ENCODE results near the gene KANK2. TPM values are rescaled to one million over a fixed set of nuclear protein-coding genes. Genes with fewer than 3 reads are reported as not detected.
A peak's percentile ranks its signal among the peaks of the same experiment; 100 is the strongest.

KANK2 gene
- total and polyA plus RNA-seq, 8 donors: 19.0 to 48.7 (median 28.7) TPM

DNA sequence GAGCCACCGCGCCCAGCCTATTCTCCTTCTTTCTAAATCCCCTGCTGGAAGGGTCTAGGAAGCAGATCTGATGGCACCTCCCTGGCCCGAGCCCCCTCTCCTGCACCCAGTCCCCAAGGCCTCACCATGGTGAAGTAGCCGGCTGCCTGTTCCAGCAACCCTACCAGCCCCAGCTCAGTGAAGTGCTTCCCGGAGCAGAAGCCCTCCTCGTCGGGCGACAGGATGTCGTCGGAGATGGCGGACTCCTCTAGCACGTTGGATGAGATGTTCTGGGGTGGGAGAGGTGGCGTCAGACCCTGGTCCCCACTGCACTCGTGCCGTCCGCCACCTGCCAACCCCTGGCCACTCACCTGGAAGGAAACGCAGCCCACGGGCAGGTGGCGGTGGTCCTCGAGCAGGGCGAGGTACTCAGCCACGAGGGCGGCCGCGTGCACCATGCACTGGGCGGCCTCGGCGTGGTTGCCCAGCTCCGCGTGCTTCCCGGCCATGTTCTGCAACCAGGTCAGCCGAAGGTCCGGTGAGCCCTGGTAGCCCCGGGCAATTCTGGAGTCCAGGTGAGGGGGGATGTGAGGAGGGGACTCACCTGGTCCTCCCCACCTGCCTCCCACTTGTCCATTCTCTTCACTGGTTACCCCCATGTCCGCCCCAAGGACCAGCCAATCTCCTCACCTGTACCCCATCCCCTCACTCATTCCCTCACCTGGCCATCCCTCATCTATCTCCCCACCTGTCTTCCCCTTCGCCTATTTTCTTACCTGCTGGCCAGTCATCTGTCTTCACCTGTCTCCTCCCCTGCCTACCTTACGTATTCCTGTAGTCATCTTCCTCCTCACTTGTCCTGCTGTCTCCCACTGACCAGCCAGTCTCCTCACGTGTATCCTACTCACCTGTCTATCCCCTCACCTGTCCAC is 11.5 kb upstream of the KANK2 start:
- DNase-seq (peak in 1 of 6 donors; percentile 67), FAIRE-seq (no peak)

DNA sequence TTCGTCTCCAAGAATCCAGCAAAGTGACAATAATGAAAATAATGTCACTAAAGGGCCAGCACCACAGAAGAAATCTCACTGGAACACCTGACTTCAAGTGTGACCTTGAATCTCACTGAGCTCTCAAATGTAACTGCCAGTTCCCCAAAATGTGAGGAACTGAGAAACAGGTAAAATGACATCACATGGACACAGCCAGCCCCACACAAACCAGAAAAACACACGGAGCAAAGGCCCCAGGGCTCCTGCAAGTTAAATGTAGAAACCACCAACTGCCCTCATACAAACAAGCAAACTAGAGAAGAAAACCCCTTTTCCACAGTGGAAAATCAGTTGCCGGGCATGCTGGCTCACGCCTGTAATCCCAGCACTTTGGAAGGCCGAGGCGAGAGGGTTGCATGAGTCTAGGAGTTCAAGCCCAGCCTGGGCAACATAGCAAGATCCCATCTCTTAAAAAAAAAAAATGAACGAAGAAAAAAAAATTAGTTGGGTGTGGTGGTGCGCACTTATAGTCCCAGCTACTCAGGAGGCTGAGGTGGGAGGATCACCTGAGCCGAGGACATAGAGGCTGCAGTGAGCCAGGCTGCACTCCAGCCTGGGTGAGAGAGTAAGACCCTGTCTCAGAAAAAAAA is 8.7 kb upstream of the KANK2 start:
- Histone ChIP-seq H3K36me3 (no peaks in the 10 kb centered on the region), H3K27ac (peak overlapping the region in 1 of 4 donors; percentile 8), H3K4me3 (no peak overlapping the region), H3K9me3 (no peaks in the 10 kb centered on the region), H3K4me1 (no peaks in the 10 kb centered on the region), H3K27me3 (no peaks in the 10 kb centered on the region)
- DNase-seq (no peak), ATAC-seq (peak in 2 of 4 donors; percentile 24 to 37), FAIRE-seq (no peak)
- intact Hi-C loops (cut with DNase I): loop anchor here in 1 of 3 donors (2.0 to 10.0 kb wide), 2 partner anchors 67 to 171 kb away; no protein-coding TSS in a partner anchor
- TF ChIP-seq, protein P1, sequence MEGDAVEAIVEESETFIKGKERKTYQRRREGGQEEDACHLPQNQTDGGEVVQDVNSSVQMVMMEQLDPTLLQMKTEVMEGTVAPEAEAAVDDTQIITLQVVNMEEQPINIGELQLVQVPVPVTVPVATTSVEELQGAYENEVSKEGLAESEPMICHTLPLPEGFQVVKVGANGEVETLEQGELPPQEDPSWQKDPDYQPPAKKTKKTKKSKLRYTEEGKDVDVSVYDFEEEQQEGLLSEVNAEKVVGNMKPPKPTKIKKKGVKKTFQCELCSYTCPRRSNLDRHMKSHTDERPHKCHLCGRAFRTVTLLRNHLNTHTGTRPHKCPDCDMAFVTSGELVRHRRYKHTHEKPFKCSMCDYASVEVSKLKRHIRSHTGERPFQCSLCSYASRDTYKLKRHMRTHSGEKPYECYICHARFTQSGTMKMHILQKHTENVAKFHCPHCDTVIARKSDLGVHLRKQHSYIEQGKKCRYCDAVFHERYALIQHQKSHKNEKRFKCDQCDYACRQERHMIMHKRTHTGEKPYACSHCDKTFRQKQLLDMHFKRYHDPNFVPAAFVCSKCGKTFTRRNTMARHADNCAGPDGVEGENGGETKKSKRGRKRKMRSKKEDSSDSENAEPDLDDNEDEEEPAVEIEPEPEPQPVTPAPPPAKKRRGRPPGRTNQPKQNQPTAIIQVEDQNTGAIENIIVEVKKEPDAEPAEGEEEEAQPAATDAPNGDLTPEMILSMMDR (IDR thresholded peaks at IDR 0.05): no peak
- 74% methylated on average over 9 of the region's 9 CpGs for WGBS, 2 donors

More for the DNA sequence above, 11.5 kb upstream of the KANK2 start:
- no peak for ATAC-seq
- no peaks in the 10 kb centered on the region for H3K9me3 ChIP-seq
- H3K4me3 ChIP-seq: no peak overlapping the region
- no peaks in the 10 kb centered on the region for H3K4me1 ChIP-seq
- 87 to 96% methylated on average over 37 to 38 of the region's 38 CpGs for WGBS, 2 donors
- no peaks in the 10 kb centered on the region for H3K27me3 ChIP-seq
- no peak overlapping the region for H3K27ac ChIP-seq
- TF ChIP-seq, protein P1 (IDR thresholded peaks at IDR 0.05): no peak
- no peaks in the 10 kb centered on the region for H3K36me3 ChIP-seq
- intact Hi-C loops (cut with DNase I): loop anchor here in 1 of 3 donors (10.0 kb wide), 1 partner anchor 174 kb away; no protein-coding TSS in a partner anchor

DNA sequence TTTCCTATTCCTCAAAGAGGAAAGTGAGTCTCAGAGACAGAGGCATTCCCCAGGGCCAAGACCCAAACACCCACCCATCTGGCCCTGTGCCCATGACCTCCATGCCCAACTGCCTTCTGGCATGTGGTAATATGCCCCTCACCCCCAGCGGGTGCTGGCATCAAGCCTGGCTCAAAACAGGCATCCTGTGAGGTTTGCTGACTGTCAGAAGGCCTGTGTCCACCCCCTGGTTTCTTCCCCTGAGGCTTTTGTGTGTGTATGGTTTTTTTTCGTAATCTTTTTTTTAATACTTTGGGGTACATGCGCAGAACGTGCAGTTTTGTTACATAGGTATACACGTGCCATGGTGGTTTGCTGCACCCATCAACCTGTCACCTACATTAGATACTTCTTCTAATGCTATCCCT is 7.6 kb upstream of the KANK2 start:
- Histone ChIP-seq H3K4me1 (no peaks in the 10 kb centered on the region), H3K27ac (no peak overlapping the region), H3K27me3 (no peaks in the 10 kb centered on the region), H3K9me3 (no peaks in the 10 kb centered on the region), H3K36me3 (no peaks in the 10 kb centered on the region), H3K4me3 (no peak overlapping the region)
- ATAC-seq (no peak), FAIRE-seq (no peak), DNase-seq (peak in 2 of 6 donors; percentile 48 to 66)
- intact Hi-C loops (cut with DNase I): loop anchor here in 2 of 3 donors (2.0 to 10.0 kb wide), 3 partner anchors 66 to 170 kb away; no protein-coding TSS in a partner anchor
- TF ChIP-seq, protein P1 (IDR thresholded peaks at IDR 0.05): no peak
- 56% methylated on average over 5 of the region's 5 CpGs for WGBS, 2 donors

DNA sequence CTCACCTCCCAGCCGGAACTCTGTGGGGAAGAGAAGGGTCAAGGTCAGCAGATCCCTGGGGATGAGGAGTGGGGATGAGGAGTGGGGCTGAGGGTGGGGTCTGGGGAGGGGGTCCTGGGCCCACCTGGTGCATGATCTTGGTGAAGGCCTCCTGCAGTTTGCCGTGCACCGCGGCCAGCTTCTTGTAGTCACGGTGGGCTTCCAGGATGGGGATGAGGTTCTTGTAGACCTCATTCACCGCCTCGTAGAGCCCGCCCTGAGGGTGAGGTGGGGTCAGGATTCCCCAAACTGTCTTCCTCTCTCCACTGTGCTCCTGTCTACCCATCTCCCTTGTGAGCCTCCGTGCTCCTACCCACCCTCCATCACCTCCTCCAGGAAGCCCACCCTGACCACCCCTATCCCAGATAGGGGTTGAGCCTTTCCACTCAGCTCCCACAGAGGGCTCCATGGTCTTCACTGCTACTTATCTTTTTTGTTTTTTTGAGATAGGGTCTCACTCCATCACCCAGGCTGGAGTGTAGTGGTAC is 6.8 kb upstream of the KANK2 start:
- intact Hi-C loops (cut with DNase I): loop anchor here in 2 of 3 donors (2.0 to 10.0 kb wide), 3 partner anchors 65 to 169 kb away; no protein-coding TSS in a partner anchor
- Histone ChIP-seq H3K4me1 (no peaks in the 10 kb centered on the region), H3K36me3 (no peaks in the 10 kb centered on the region), H3K4me3 (no peak overlapping the region), H3K27ac (no peak overlapping the region), H3K9me3 (no peaks in the 10 kb centered on the region), H3K27me3 (no peaks in the 10 kb centered on the region)
- TF ChIP-seq, protein P1 (IDR thresholded peaks at IDR 0.05): no peak
- WGBS, 2 donors: 78 to 87% methylated on average over 9 of the region's 9 CpGs
- FAIRE-seq (no peak), ATAC-seq (peak in 1 of 4 donors; percentile 4), DNase-seq (no peak)

Data from pancreas (tissue), 10 donors.